Prostate gland (tissue), 2 donors: Measurements from ENCODE around the gene SLCO3A1. TPM values are rescaled to one million over a fixed set of nuclear protein-coding genes. Genes with fewer than 3 reads are reported as not detected.

ENCODE experiments used
- DNase-seq: peaks from one replicate; pipeline ENCODE4 v3.0.0-alpha.2; 2019; ENCODE audit warnings: low spot score
- H3K27ac ChIP-seq, 2 donors: fragments of 200-600 bp; sonication (generic); 2 replicates each; pipeline ENCODE4 v1.5.1; 2017 to 2019
- H3K27me3 ChIP-seq: fragments of 200-600 bp; sonication (generic); replicated peaks from 2 replicates; pipeline ENCODE4 v1.5.1; 2019; ENCODE audit not compliant: insufficient read depth
- H3K36me3 ChIP-seq, 2 donors: fragments of 200-600 bp; sonication (generic); 1 replicate in 1 of 2; 2 replicates in 1 of 2; pipeline versions ENCODE4 v1.5.1 to v1.8.1; 2017 to 2019
- H3K4me1 ChIP-seq: fragments of 200-600 bp; sonication (generic); replicated peaks from 2 replicates; pipeline ENCODE4 v1.5.1; 2019
- H3K4me3 ChIP-seq, 2 donors: fragments of 200-600 bp; sonication (generic); 2 replicates each; pipeline ENCODE4 v1.5.1; 2017 to 2019
- H3K9me3 ChIP-seq: fragments of 200-600 bp; sonication (generic); 2 replicates; pipeline ENCODE4 v1.5.1; 2017
- POLR2A ChIP-seq: fragments of 450-650 bp; IDR thresholded peaks from one replicate; pipeline ENCODE4 v1.6.1; 2016; ENCODE audit warnings: antibody characterized with exemption, mild to moderate bottlenecking
- POLR2AphosphoS5 ChIP-seq: sonication (generic); formaldehyde crosslinking; IDR thresholded peaks from one replicate; pipeline ENCODE4 v1.6.1; 2017; ENCODE audit warnings: antibody characterized with exemption
- WGBS: methylation state at CpG from one replicate; pipeline ENCODE4 v1.1.5; 2018; 5-methylcytosine and 5-hydroxymethylcytosine counted together
- intact Hi-C: fragments of 100-400 bp; cut with DNase I; formaldehyde crosslinking; loops from one replicate; pipeline ENCODE4 v1.14.2; 2022
- total RNA-seq, 2 donors: library from RNA; depleted of rRNA; stranded (reverse); fragments of >200 nt; gene quantifications; one replicate each; pipeline ENCODE4 v1.1.0, GENCODE V29; 2016
- TF ChIP-seq, protein P1 (sequence below), 4 experiments: fragments of 200-600 bp in 2 of 4; fragments of 450-650 bp in 2 of 4; sonication (generic) in 2 of 4; IDR thresholded peaks; 1 replicate in 3 of 4; 2 replicates in 1 of 4; pipeline ENCODE4 v1.5.1; 2016 to 2019; ENCODE audit warnings: antibody characterized with exemption in 4 of 4, mild to moderate bottlenecking in 2 of 4, moderate library complexity in 2 of 4

The SLCO3A1 gene
- total RNA-seq, 2 donors from 2014 or later = 7.4 to 35.3 TPM

DNA sequence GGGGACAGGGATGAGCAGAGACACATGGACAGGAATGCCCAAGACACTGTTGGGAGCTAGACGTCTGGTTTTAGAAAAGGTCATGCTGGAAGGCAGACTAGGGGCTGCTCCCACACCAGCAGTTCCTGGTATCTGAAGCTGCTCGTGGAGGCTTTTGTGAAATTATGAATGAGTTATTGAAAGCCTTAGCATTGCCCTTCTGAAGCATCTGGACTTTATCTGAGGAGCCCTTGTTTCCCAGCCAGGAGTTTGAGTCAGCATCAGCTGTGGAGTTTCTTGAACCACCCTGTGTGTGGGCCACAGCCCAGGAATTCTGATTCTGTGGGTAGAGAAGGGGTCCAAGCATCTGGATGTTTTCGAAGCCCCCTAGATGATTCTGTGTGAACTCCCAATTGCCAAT is 258.7 kb downstream of the SLCO3A1 start:
- Histone ChIP-seq H3K36me3 (no peaks in the 10 kb centered on the region), H3K27ac (no peak overlapping the region), H3K4me1 (no peaks in the 10 kb centered on the region), H3K4me3 (no peak overlapping the region), H3K9me3 (no peaks in the 10 kb centered on the region), H3K27me3 (no peaks in the 10 kb centered on the region)
- WGBS = 80% methylated on average over 3 of the region's 3 CpGs
- DNase-seq = no peak
- no peak for TF ChIP-seq POLR2AphosphoS5
- TF ChIP-seq POLR2A = no peak
- TF ChIP-seq, protein P1, sequence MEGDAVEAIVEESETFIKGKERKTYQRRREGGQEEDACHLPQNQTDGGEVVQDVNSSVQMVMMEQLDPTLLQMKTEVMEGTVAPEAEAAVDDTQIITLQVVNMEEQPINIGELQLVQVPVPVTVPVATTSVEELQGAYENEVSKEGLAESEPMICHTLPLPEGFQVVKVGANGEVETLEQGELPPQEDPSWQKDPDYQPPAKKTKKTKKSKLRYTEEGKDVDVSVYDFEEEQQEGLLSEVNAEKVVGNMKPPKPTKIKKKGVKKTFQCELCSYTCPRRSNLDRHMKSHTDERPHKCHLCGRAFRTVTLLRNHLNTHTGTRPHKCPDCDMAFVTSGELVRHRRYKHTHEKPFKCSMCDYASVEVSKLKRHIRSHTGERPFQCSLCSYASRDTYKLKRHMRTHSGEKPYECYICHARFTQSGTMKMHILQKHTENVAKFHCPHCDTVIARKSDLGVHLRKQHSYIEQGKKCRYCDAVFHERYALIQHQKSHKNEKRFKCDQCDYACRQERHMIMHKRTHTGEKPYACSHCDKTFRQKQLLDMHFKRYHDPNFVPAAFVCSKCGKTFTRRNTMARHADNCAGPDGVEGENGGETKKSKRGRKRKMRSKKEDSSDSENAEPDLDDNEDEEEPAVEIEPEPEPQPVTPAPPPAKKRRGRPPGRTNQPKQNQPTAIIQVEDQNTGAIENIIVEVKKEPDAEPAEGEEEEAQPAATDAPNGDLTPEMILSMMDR (IDR thresholded peaks at IDR 0.05) = no peak
- intact Hi-C loops = no loop called here

GRCh38 chr15:92112711-92113110 is 259.2 kb downstream of the SLCO3A1 start:
- H3K4me1 ChIP-seq = no peaks in the 10 kb centered on the region
- WGBS = 76% methylated on average over 3 of the region's 3 CpGs
- TF ChIP-seq, protein P1 (IDR thresholded peaks at IDR 0.05) = no peak
- TF ChIP-seq POLR2AphosphoS5 (no peak), POLR2A (no peak)
- H3K9me3 ChIP-seq = no peaks in the 10 kb centered on the region
- no peaks in the 10 kb centered on the region for H3K36me3 ChIP-seq
- H3K27me3 ChIP-seq = no peaks in the 10 kb centered on the region
- DNase-seq = no peak
- no peak overlapping the region for H3K27ac ChIP-seq
- intact Hi-C loops = no loop called here
- H3K4me3 ChIP-seq = no peak overlapping the region

DNA sequence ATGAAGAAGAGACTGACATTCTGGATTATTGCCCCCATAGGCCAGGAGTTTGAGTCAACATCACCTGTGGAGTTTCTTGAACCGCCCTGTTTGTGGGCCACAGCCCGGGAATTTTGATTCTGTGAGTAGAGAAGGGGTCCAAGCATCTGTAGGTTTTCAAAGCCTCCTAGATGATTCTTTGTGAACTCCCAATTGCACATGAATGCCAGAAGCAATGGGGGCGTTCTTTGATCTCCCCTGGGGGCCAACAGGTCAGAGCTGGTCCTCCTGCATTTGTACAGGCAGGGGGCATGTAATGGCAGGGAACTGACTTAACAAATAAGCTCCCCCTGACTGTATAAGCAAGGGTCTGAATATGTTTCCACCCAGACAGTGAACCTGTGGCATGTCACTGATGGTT is 260.3 kb downstream of the SLCO3A1 start:
- 89% methylated on average over 3 of the region's 3 CpGs for WGBS
- TF ChIP-seq POLR2A (no peak), POLR2AphosphoS5 (no peak)
- TF ChIP-seq, protein P1 (IDR thresholded peaks at IDR 0.05) = no peak

DNA sequence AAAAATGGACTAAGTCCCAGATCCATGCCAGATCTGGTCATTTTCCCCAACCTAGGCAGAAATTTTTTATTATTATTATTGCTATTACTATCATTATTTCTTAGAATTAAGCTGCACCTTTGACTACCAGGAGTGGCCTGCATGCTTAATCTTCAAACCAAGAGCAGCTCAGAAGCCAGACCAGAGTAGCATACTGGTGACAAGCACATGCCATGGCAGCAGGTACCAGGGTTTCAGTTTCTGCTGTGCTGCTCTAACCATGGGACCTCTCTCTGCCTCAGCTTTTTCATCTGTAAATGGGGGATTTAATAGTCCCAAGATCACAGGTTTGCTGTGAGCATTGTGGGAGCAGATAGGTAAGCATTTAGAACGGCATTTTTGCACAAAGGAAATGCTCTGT is 262.3 kb downstream of the SLCO3A1 start:
- H3K36me3 ChIP-seq = no peaks in the 10 kb centered on the region
- H3K27ac ChIP-seq = no peak overlapping the region
- no peaks in the 10 kb centered on the region for H3K27me3 ChIP-seq
- TF ChIP-seq, protein P1 (IDR thresholded peaks at IDR 0.05) = no peak
- TF ChIP-seq POLR2A (no peak), POLR2AphosphoS5 (no peak)
- DNase-seq = no peak
- 96% methylated on average over 1 of the region's 1 CpG for WGBS
- no peak overlapping the region for H3K4me3 ChIP-seq
- peaks cover 3% of the 10 kb centered on the region for H3K4me1 ChIP-seq
- no peaks in the 10 kb centered on the region for H3K9me3 ChIP-seq
- intact Hi-C loops = no loop called here

More for the DNA sequence above, 260.3 kb downstream of the SLCO3A1 start:
- peaks cover 3% of the 10 kb centered on the region for H3K4me1 ChIP-seq
- H3K36me3 ChIP-seq = no peaks in the 10 kb centered on the region
- DNase-seq = no peak
- no peak overlapping the region for H3K27ac ChIP-seq
- H3K4me3 ChIP-seq = no peak overlapping the region
- no peaks in the 10 kb centered on the region for H3K27me3 ChIP-seq
- no peaks in the 10 kb centered on the region for H3K9me3 ChIP-seq
- intact Hi-C loops = no loop called here

- Histone ChIP-seq H3K27me3 (no peaks in the 10 kb centered on the region), H3K27ac (no peak overlapping the region), H3K4me1 (peaks cover 3% of the 10 kb centered on the region), H3K4me3 (no peak overlapping the region), H3K36me3 (no peaks in the 10 kb centered on the region), H3K9me3 (no peaks in the 10 kb centered on the region)
- no peak for TF ChIP-seq POLR2AphosphoS5
- TF ChIP-seq, protein P1 (IDR thresholded peaks at IDR 0.05) = no peak
- TF ChIP-seq POLR2A = no peak
- 89% methylated on average over 5 of the region's 5 CpGs for WGBS
- DNase-seq = no peak
- intact Hi-C loops = no loop called here
Observed at GRCh38 chr15:92116330-92116729, 262.8 kb downstream of the SLCO3A1 start.
